Colonic mucosa (tissue), 4 donors: ENCODE results near the gene RHBDD3. TPM values are rescaled to one million over a fixed set of nuclear protein-coding genes. Genes with fewer than 3 reads are reported as not detected.

Source experiments
- DNase-seq: peaks from one replicate; pipeline ENCODE4 v3.0.0-alpha.2; 2020
- H3K27ac ChIP-seq: fragments of 200-600 bp; one replicate; pipeline ENCODE4 v1.8.0; 2021
- H3K27me3 ChIP-seq: fragments of 200-600 bp; one replicate; pipeline ENCODE4 v1.8.0; 2021
- H3K36me3 ChIP-seq: fragments of 200-600 bp; one replicate; pipeline ENCODE4 v1.8.0; 2021
- H3K4me1 ChIP-seq: fragments of 200-600 bp; one replicate; pipeline ENCODE4 v1.8.0; 2021; ENCODE audit warnings: mild to moderate bottlenecking
- H3K4me3 ChIP-seq: fragments of 200-600 bp; one replicate; pipeline ENCODE4 v1.8.0; 2021
- H3K9ac ChIP-seq, 2 donors: one replicate each; pipeline ENCODE4 v1.7.0; 2013; ENCODE audit warnings: control low read depth in 2 of 2, low read depth in 2 of 2, low read length in 2 of 2
- H3K9me3 ChIP-seq: fragments of 200-600 bp; one replicate; pipeline ENCODE4 v1.8.0; 2021
- CTCF ChIP-seq: fragments of 200-600 bp; IDR thresholded peaks from one replicate; pipeline ENCODE4 v1.8.0; 2022; ENCODE audit warnings: antibody characterized with exemption, mild to moderate bottlenecking
- intact Hi-C: fragments of 100-400 bp; cut with DNase I; formaldehyde crosslinking; loops from one replicate; pipeline ENCODE4 v1.14.1; 2022
- total RNA-seq, 2 donors: library from RNA; stranded (reverse); fragmentation: NEBNext Ultra II Directional in 1 of 2; extraction: Animal tissue kit (Norgen Biotek cat#: 25700) in 1 of 2; gene quantifications; one replicate each; pipeline ENCODE4 v1.2.1, GENCODE V29; 2021
- donor health status: healthy.
- donor health status: DM: no; HTN: no; CAD: no.
- donor health status: DM: no; HTN: no; CAD: no.

Gene RHBDD3
- total RNA-seq, 2 donors from 2014 or later: 15.4 to 32.0 TPM

DNA sequence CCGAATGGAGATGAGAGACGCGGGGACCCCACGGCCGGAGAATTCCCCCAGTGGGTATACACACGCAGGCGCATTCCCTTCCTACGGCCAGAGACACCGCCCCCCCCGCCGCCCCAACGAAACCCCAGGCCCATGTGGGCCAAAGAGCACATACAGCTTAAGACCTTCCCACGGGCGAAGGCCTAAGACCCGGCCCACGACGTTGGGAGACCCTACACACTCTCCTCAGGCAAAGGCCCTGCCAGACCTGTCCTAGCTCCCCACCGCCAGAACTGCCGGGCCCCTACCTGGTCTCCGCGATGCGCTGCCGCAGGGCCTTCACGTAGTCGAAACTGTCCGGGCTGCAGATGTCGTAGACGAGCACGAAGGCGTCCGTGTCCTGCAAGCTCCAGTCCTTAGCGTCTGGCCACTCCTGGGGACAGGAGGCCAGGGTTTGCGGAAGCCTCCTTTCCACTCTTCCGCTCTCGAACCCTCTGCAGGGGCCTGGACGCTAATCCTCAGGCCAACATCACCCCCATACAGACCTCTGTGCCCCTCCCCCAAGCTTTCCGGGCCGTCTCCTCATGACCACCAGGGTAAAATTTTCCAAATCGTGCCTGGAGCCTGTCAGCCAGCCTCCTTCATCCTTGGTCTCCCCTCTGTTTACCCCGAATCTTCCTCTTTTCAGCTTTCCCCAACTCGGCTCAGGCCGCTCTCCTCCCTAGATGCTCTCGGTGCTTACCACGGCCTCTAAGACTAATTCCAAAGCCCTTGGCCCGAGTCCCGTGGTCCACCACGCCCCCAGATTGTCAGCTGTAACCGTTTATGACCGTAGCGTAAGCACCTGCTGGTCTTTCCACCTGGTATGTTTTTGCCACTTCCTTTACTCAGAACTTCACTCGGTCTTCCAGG, 46.0 kb upstream of the RHBDD3 start:
- peak overlapping the region in 1 of 2 donors; percentile 40 for H3K9ac ChIP-seq
- no peaks in the 10 kb centered on the region for H3K36me3 ChIP-seq
- intact Hi-C loops: no loop called here
- no peak overlapping the region for H3K4me3 ChIP-seq
- H3K27me3 ChIP-seq: peaks cover 27% of the 10 kb centered on the region
- H3K4me1 ChIP-seq: peaks cover 42% of the 10 kb centered on the region
- H3K9me3 ChIP-seq: no peaks in the 10 kb centered on the region
- no peak for TF ChIP-seq CTCF
- DNase-seq: peak; percentile 69
- no peak overlapping the region for H3K27ac ChIP-seq

GRCh38 chr22:29313126-29313575, 45.4 kb upstream of the RHBDD3 start:
- Histone ChIP-seq H3K4me3 (no peak overlapping the region), H3K36me3 (no peaks in the 10 kb centered on the region), H3K27me3 (peaks cover 27% of the 10 kb centered on the region), H3K4me1 (peaks cover 45% of the 10 kb centered on the region), H3K27ac (no peak overlapping the region), H3K9ac (no peak overlapping the region), H3K9me3 (no peaks in the 10 kb centered on the region)
- intact Hi-C loops: no loop called here
- peak; percentile 43 for DNase-seq
- TF ChIP-seq CTCF: peak; percentile 67

GRCh38 chr22:29312218-29313125, 44.7 kb upstream of the RHBDD3 start:
- Histone ChIP-seq H3K9ac (no peak overlapping the region), H3K36me3 (no peaks in the 10 kb centered on the region), H3K9me3 (no peaks in the 10 kb centered on the region), H3K27ac (no peak overlapping the region), H3K4me3 (no peak overlapping the region), H3K27me3 (peaks cover 27% of the 10 kb centered on the region), H3K4me1 (peaks cover 47% of the 10 kb centered on the region)
- intact Hi-C loops: no loop called here
- TF ChIP-seq CTCF: no peak
- DNase-seq: no peak

GRCh38 chr22:29311464-29312217, 43.9 kb upstream of the RHBDD3 start:
- Histone ChIP-seq H3K27me3 (peaks cover 25% of the 10 kb centered on the region), H3K36me3 (no peaks in the 10 kb centered on the region), H3K9ac (peak overlapping the region; percentile 26 to 72), H3K4me3 (no peak overlapping the region), H3K9me3 (no peaks in the 10 kb centered on the region), H3K4me1 (peaks cover 47% of the 10 kb centered on the region), H3K27ac (peak overlapping the region; percentile 36)
- intact Hi-C loops: no loop called here
- no peak for TF ChIP-seq CTCF
- DNase-seq: no peak

- H3K27ac ChIP-seq: peak overlapping the region; percentile 36
Observed at GRCh38 chr22:29310863-29311339, 43.1 kb upstream of the RHBDD3 start.

More at GRCh38 chr22:29310863-29311339, 43.1 kb upstream of the RHBDD3 start:
- TF ChIP-seq CTCF: no peak
- peaks cover 46% of the 10 kb centered on the region for H3K4me1 ChIP-seq
- H3K36me3 ChIP-seq: no peaks in the 10 kb centered on the region
- intact Hi-C loops: no loop called here
- H3K27me3 ChIP-seq: peaks cover 19% of the 10 kb centered on the region
- H3K4me3 ChIP-seq: no peak overlapping the region
- no peaks in the 10 kb centered on the region for H3K9me3 ChIP-seq
- H3K9ac ChIP-seq: peak overlapping the region; percentile 26 to 72
- DNase-seq: peak; percentile 94
